GM18498 (cell line): ENCODE measurements around the gene SERPINA10.
"Not testable (repeated sequence)": the region's sequence is repeated elsewhere in the genome, so short reads cannot be mapped to it uniquely, and the experiment has no call there.

Source experiments
- ATAC-seq: cut with Tn5 transposase; IDR thresholded peaks from one replicate; pipeline ENCODE4 v1.9.1; 2021; ENCODE audit warnings: mild to moderate bottlenecking, moderate library complexity; ENCODE audit not compliant: unreplicated experiment

SERPINA10 gene

GRCh38 chr14:94284221-94284620 is 8.8 kb downstream of the SERPINA10 start:
- no peak for ATAC-seq

GRCh38 chr14:94282991-94283723 is 9.9 kb downstream of the SERPINA10 start:
- ATAC-seq, result no peak

- ATAC-seq, result no peak
These were observed 14.3 kb downstream of the SERPINA10 start for GRCh38 chr14:94278731-94279130.

- not testable (repeated sequence) for ATAC-seq
These were observed 16.0 kb downstream of the SERPINA10 start for GRCh38 chr14:94276898-94277561.

- no peak for ATAC-seq
These were observed 23.9 kb downstream of the SERPINA10 start for GRCh38 chr14:94269156-94269555.

- not testable (repeated sequence) for ATAC-seq
These were observed 24.5 kb downstream of the SERPINA10 start for GRCh38 chr14:94268582-94268981.

GRCh38 chr14:94267352-94267751 is 25.7 kb downstream of the SERPINA10 start:
- ATAC-seq, result no peak

- ATAC-seq, result not testable (repeated sequence)
These were observed 28.9 kb downstream of the SERPINA10 start for GRCh38 chr14:94264195-94264594.

- no peak for ATAC-seq
These were observed 48.9 kb downstream of the SERPINA10 start for GRCh38 chr14:94244182-94244581.

GRCh38 chr14:94239406-94239805 is 53.7 kb downstream of the SERPINA10 start:
- no peak for ATAC-seq

GRCh38 chr14:94237983-94238382 is 55.1 kb downstream of the SERPINA10 start:
- ATAC-seq, result no peak

GRCh38 chr14:94237046-94237445 is 56.0 kb downstream of the SERPINA10 start:
- no peak for ATAC-seq
